ENCODE results near the gene ELANE.

GRCh38 chr19:884420-885211 is 32.5 kb downstream of the ELANE start:
- TF ChIP-seq, protein P1, sequence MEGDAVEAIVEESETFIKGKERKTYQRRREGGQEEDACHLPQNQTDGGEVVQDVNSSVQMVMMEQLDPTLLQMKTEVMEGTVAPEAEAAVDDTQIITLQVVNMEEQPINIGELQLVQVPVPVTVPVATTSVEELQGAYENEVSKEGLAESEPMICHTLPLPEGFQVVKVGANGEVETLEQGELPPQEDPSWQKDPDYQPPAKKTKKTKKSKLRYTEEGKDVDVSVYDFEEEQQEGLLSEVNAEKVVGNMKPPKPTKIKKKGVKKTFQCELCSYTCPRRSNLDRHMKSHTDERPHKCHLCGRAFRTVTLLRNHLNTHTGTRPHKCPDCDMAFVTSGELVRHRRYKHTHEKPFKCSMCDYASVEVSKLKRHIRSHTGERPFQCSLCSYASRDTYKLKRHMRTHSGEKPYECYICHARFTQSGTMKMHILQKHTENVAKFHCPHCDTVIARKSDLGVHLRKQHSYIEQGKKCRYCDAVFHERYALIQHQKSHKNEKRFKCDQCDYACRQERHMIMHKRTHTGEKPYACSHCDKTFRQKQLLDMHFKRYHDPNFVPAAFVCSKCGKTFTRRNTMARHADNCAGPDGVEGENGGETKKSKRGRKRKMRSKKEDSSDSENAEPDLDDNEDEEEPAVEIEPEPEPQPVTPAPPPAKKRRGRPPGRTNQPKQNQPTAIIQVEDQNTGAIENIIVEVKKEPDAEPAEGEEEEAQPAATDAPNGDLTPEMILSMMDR (IDR thresholded peaks at IDR 0.05), result no peak
- no peak for TF ChIP-seq POLR2A (IDR thresholded peaks at IDR 0.05)

Data from esophagus squamous epithelium (tissue), 4 donors.